Lower leg skin (tissue), 4 donors: ENCODE results near the gene ASCC1. TPM values are rescaled to one million over a fixed set of nuclear protein-coding genes. Genes with fewer than 3 reads are reported as not detected.

ENCODE experiments used
- DNase-seq, 2 donors: peaks; one replicate each; pipeline ENCODE4 v3.0.0-alpha.2; 2019; ENCODE audit warnings: low spot score in 2 of 2
- H3K4me3 ChIP-seq: fragments of 200-600 bp; sonication (generic); 2 replicates; pipeline ENCODE4 v1.5.1; 2017; ENCODE audit warnings: mild to moderate bottlenecking, low read depth; ENCODE audit not compliant: poor library complexity, severe bottlenecking
- POLR2A ChIP-seq, 2 donors: fragments of 450-650 bp; IDR thresholded peaks; one replicate each; pipeline ENCODE4 v1.6.1; 2016 to 2017; ENCODE audit warnings: antibody characterized with exemption in 2 of 2, mild to moderate bottlenecking in 1 of 2, moderate library complexity in 1 of 2
- WGBS, 2 donors: methylation state at CpG; one replicate each; pipeline ENCODE4 v1.1.5; 2018; 5-methylcytosine and 5-hydroxymethylcytosine counted together
- intact Hi-C: fragments of 100-400 bp; cut with DNase I; formaldehyde crosslinking; loops from one replicate; pipeline ENCODE4 v1.15.0; 2023; ENCODE audit warnings: low total_unique reads
- total RNA-seq, 4 donors: library from RNA; depleted of rRNA; stranded (reverse); fragments of >200 nt; gene quantifications; one replicate each; pipeline ENCODE4 v1.1.0, GENCODE V29; 2016
- TF ChIP-seq, protein P1 (sequence below), 3 donors: fragments of 450-650 bp; IDR thresholded peaks; one replicate each; pipeline ENCODE4 v1.5.1; 2016; ENCODE audit warnings: antibody characterized with exemption in 3 of 3, mild to moderate bottlenecking in 3 of 3, moderate library complexity in 2 of 3

ASCC1 gene
- total RNA-seq, 4 donors from 2014 or later = 17.7 to 33.3 (median 23.1) TPM

GRCh38 chr10:72053690-72054089 lies 162.4 kb downstream of the ASCC1 start:
- TF ChIP-seq, protein P1, sequence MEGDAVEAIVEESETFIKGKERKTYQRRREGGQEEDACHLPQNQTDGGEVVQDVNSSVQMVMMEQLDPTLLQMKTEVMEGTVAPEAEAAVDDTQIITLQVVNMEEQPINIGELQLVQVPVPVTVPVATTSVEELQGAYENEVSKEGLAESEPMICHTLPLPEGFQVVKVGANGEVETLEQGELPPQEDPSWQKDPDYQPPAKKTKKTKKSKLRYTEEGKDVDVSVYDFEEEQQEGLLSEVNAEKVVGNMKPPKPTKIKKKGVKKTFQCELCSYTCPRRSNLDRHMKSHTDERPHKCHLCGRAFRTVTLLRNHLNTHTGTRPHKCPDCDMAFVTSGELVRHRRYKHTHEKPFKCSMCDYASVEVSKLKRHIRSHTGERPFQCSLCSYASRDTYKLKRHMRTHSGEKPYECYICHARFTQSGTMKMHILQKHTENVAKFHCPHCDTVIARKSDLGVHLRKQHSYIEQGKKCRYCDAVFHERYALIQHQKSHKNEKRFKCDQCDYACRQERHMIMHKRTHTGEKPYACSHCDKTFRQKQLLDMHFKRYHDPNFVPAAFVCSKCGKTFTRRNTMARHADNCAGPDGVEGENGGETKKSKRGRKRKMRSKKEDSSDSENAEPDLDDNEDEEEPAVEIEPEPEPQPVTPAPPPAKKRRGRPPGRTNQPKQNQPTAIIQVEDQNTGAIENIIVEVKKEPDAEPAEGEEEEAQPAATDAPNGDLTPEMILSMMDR (IDR thresholded peaks at IDR 0.05) = no peak
- no peak for TF ChIP-seq POLR2A (IDR thresholded peaks at IDR 0.05)
- no peak for DNase-seq
- 88 to 93% methylated on average over 7 of the region's 7 CpGs for WGBS, 2 donors
- H3K4me3 ChIP-seq = no peak overlapping the region
- intact Hi-C loops = loop anchor here (5.0 to 10.0 kb wide), 3 partner anchors 101 to 289 kb away; no protein-coding TSS in a partner anchor

DNA sequence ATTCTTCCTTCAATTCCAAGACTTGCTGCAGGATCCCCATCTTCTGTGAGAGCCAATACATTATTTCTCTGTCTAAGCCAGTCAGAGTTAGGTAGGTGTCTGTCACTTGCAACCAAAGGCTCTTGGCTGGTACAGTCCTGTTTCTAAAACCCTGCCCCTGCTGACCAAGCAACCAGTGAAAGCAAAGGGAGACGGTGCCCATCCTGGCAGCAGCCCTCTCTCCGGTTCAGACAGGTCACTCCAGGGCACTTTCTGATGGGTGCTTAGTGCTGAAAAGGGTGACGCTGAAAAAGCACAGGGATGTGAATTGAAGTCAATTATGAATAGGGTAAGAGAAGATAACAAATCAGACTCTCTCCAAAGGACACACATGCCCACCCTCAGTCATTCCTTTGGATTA lies 165.2 kb downstream of the ASCC1 start:
- TF ChIP-seq, protein P1 (IDR thresholded peaks at IDR 0.05) = no peak
- no peak for TF ChIP-seq POLR2A (IDR thresholded peaks at IDR 0.05)
- WGBS, 2 donors = 96 to 97% methylated on average over 3 of the region's 3 CpGs
- intact Hi-C loops = loop anchor here (5.0 to 10.0 kb wide), 3 partner anchors 99 to 291 kb away; no protein-coding TSS in a partner anchor
- H3K4me3 ChIP-seq = no peak overlapping the region
- no peak for DNase-seq

GRCh38 chr10:72049969-72050781 lies 165.9 kb downstream of the ASCC1 start:
- no peak overlapping the region for H3K4me3 ChIP-seq
- intact Hi-C loops = loop anchor here (5.0 to 10.0 kb wide), 4 partner anchors 98 to 292 kb away; no protein-coding TSS in a partner anchor
- TF ChIP-seq, protein P1 (IDR thresholded peaks at IDR 0.05) = no peak
- TF ChIP-seq POLR2A (IDR thresholded peaks at IDR 0.05) = no peak
- no peak for DNase-seq
- 88 to 90% methylated on average over 5 of the region's 5 CpGs for WGBS, 2 donors

- no peak for DNase-seq
- TF ChIP-seq POLR2A (IDR thresholded peaks at IDR 0.05) = no peak
- TF ChIP-seq, protein P1 (IDR thresholded peaks at IDR 0.05) = no peak
- intact Hi-C loops = loop anchor here (5.0 kb wide), 1 partner anchor 173 kb away; no protein-coding TSS in a partner anchor
- WGBS, 2 donors = 85 to 93% methylated on average over 1 of the region's 1 CpG
- no peak overlapping the region for H3K4me3 ChIP-seq
These were observed 166.6 kb downstream of the ASCC1 start for GRCh38 chr10:72049472-72049871.

GRCh38 chr10:72048450-72049124 lies 167.5 kb downstream of the ASCC1 start:
- no peak for TF ChIP-seq POLR2A (IDR thresholded peaks at IDR 0.05)
- TF ChIP-seq, protein P1 (IDR thresholded peaks at IDR 0.05) = peak in 1 of 3 donors; percentile 99
- intact Hi-C loops = loop anchor here (5.0 kb wide), 1 partner anchor 174 kb away; no protein-coding TSS in a partner anchor
- 27 to 29% methylated on average over 12 of the region's 12 CpGs for WGBS, 2 donors
- no peak overlapping the region for H3K4me3 ChIP-seq
- DNase-seq = peak; percentile 92 to 98

Other genes starting within 250 kb of the ASCC1 start
- gene SPOCK2, start 127.7 kb downstream of the ASCC1 start, total RNA-seq = 1 to 10 TPM in 3 of 4 donors, under 1 TPM in 1; 0.65 to 3.9 (median 3.5) TPM
- 100 to 1,000 TPM in 2 of 4 donors, 10 to 100 TPM in 2; 47.8 to 116 (median 100) TPM for gene ANAPC16, start 264 bp downstream of the ASCC1 start, total RNA-seq
- gene DDIT4, start 57.6 kb upstream of the ASCC1 start, total RNA-seq = 100 to 1,000 TPM; 274 to 929 (median 421) TPM
- 10 to 100 TPM; 32.8 to 54.4 (median 48.1) TPM for gene DNAJB12, start 138.6 kb upstream of the ASCC1 start, total RNA-seq